ENCODE results near the gene CBFA2T2. TPM values are rescaled to one million over a fixed set of nuclear protein-coding genes. Genes with fewer than 3 reads are reported as not detected.

Gene CBFA2T2
- total RNA-seq, 2 experiments from 2014 or later, result 14.4 to 14.8 TPM

DNA sequence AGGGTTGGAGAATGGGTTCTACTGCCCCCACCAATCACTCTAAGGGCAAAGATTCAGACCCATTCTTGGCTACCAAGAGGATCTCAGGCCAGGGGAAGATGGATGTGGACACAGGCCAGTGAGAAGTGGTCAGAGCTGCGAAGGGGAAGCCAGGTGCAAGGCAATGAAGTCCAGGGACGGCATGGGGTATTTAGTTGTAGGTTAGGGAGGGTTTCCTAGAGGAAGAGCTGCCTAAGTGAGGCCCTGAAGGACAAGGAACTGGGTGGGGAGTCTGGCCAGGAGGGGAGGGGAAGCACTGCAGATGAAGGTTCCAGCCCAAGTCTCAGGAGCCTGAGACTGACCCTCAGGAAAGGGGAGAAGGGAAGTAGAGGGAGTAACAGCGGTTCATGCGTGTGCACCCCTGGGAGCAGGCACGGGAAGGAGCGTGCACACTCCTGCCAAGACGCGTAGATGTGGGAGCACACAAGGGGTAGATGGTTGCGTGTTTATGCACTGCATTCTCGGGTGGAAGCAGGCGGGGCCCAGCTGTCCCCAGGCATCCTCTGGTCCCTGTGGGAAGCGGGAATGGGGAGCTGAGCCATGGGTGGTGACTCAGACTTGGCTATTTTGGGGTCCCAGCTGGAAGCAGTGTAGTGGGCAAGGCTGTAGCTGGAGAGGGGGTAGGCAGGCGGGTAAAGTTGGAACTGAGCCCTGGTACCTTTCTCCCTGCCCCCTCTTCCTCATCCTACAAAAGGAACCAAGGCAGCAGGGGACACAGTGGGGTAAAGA, 180.2 kb downstream of the CBFA2T2 start:
- ChIA-PET POLR2A (interaction anchor here (1.3 to 10.3 kb wide), 2 partner anchors 12 to 115 kb away, joined by 3 to 148 read pairs; partner anchors contain the start of gene E2F1), CTCF (interaction anchor here (1.0 to 9.8 kb wide), 3 partner anchors 12 to 24 kb away, joined by 3 to 126 read pairs (median 3); no protein-coding TSS in a partner anchor)
- DNase-seq, result no peak
- H3K27me3 Mint-ChIP-seq (ENCODE audit: low read depth), result no peaks in the 10 kb centered on the region
- no peak overlapping the region for H3K4me3 Mint-ChIP-seq
- peaks cover 21% of the 10 kb centered on the region for H3K36me3 Mint-ChIP-seq (ENCODE audit: low read depth)
- peaks cover 56% of the 10 kb centered on the region for H3K4me1 Mint-ChIP-seq (ENCODE audit: low read depth)
- no peak for ATAC-seq
- H3K27ac Mint-ChIP-seq, result peak overlapping the region; percentile 39
- H3K9me3 Mint-ChIP-seq (ENCODE audit: insufficient read depth), result no peaks in the 10 kb centered on the region

DNA sequence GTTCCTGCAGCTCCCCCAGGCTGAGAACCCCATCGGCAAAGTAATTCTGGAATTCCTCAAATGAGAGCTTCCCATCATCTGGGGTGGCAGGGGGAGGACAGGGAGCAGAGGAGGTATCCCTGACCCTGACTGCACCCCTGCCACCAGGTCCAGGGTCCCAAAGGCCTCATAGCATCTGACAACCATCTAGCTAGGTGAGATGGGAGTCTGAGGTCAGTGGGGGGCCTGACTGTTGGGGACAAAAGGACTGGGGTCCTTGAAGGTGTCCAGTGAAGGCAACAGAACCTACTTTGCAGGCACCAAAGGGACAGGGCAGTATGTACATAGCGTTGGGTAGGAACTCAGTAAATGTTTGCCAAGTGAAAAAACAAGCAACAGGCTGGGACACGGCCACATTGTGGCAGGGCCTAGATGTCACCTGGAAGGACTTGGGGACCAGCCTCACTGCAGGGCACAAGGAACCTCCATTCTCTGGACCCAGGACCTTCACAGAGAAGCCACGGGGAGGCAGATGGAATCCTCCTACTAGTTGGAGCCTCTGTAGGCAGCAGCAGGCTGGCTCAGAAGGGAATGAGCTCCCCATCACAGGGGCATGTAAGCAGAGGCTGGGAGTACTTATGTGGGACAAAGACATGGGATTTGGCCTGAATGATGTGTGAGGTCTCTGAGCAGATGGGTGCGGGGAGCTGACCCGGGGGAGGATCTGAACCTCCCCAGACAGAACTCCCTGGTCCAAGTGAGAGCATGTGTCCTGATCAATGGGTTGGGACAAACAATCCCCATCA, 181.0 kb downstream of the CBFA2T2 start:
- peaks cover 58% of the 10 kb centered on the region for H3K4me1 Mint-ChIP-seq (ENCODE audit: low read depth)
- no peaks in the 10 kb centered on the region for H3K27me3 Mint-ChIP-seq (ENCODE audit: low read depth)
- DNase-seq, result no peak
- CTCF ChIA-PET, result interaction anchor here (1.0 to 9.8 kb wide), 2 partner anchors 11 to 16 kb away, joined by 3 to 126 read pairs; no protein-coding TSS in a partner anchor
- ATAC-seq, result no peak
- H3K9me3 Mint-ChIP-seq (ENCODE audit: insufficient read depth), result no peaks in the 10 kb centered on the region
- peak overlapping the region; percentile 20 for H3K27ac Mint-ChIP-seq
- POLR2A ChIA-PET, result interaction anchor here (0.9 to 10.3 kb wide), 2 partner anchors 12 to 442 kb away, joined by 3 to 148 read pairs; partner anchors contain the start of genes E2F1 and EIF2S2
- H3K4me3 Mint-ChIP-seq, result no peak overlapping the region
- peaks cover 28% of the 10 kb centered on the region for H3K36me3 Mint-ChIP-seq (ENCODE audit: low read depth)

- Mint-ChIP-seq H3K4me3 (peak overlapping the region; percentile 10), H3K27ac (peak overlapping the region; percentile 51), H3K36me3 (ENCODE audit: low read depth) (peaks cover 36% of the 10 kb centered on the region), H3K4me1 (ENCODE audit: low read depth) (peaks cover 56% of the 10 kb centered on the region), H3K9me3 (ENCODE audit: insufficient read depth) (no peaks in the 10 kb centered on the region), H3K27me3 (ENCODE audit: low read depth) (no peaks in the 10 kb centered on the region)
- no peak for ATAC-seq
- DNase-seq, result no peak
- POLR2A ChIA-PET, result interaction anchor here (0.9 to 10.3 kb wide), 4 partner anchors 8 to 441 kb away, joined by 3 to 148 read pairs (median 14); partner anchors contain the start of genes C20orf144, E2F1 and EIF2S2
- CTCF ChIA-PET, result interaction anchor here (9.8 kb wide), 1 partner anchor 10 kb away, joined by 126 read pairs; no protein-coding TSS in a partner anchor
Observed at GRCh38 chr20:33671573-33672288, 181.8 kb downstream of the CBFA2T2 start.

- ChIA-PET CTCF (no interaction called here), POLR2A (interaction anchor here (0.9 to 10.3 kb wide), 4 partner anchors 8 to 48 kb away, joined by 3 to 148 read pairs (median 14); partner anchors contain the start of genes C20orf144, E2F1 and PXMP4)
- ATAC-seq, result no peak
- H3K36me3 Mint-ChIP-seq (ENCODE audit: low read depth), result peaks cover 42% of the 10 kb centered on the region
- no peaks in the 10 kb centered on the region for H3K27me3 Mint-ChIP-seq (ENCODE audit: low read depth)
- peaks cover 56% of the 10 kb centered on the region for H3K4me1 Mint-ChIP-seq (ENCODE audit: low read depth)
- peak overlapping the region; percentile 68 for H3K27ac Mint-ChIP-seq
- no peaks in the 10 kb centered on the region for H3K9me3 Mint-ChIP-seq (ENCODE audit: insufficient read depth)
- peak overlapping the region; percentile 77 for H3K4me3 Mint-ChIP-seq
- no peak for DNase-seq
Observed at GRCh38 chr20:33672426-33673113, 182.7 kb downstream of the CBFA2T2 start.

GRCh38 chr20:33673114-33673409, 183.2 kb downstream of the CBFA2T2 start:
- H3K4me1 Mint-ChIP-seq (ENCODE audit: low read depth), result peaks cover 55% of the 10 kb centered on the region
- ChIA-PET POLR2A (interaction anchor here (0.9 to 4.0 kb wide), 2 partner anchors 9 to 47 kb away, joined by 4 to 25 read pairs; partner anchors contain the start of genes C20orf144 and PXMP4), CTCF (no interaction called here)
- H3K27me3 Mint-ChIP-seq (ENCODE audit: low read depth), result no peaks in the 10 kb centered on the region
- no peak for DNase-seq
- ATAC-seq, result no peak
- no peaks in the 10 kb centered on the region for H3K9me3 Mint-ChIP-seq (ENCODE audit: insufficient read depth)
- peak overlapping the region; percentile 77 for H3K4me3 Mint-ChIP-seq
- H3K27ac Mint-ChIP-seq, result peak overlapping the region; percentile 68
- H3K36me3 Mint-ChIP-seq (ENCODE audit: low read depth), result peaks cover 47% of the 10 kb centered on the region

GRCh38 chr20:33673410-33674293, 183.8 kb downstream of the CBFA2T2 start:
- Mint-ChIP-seq H3K9me3 (ENCODE audit: insufficient read depth) (no peaks in the 10 kb centered on the region), H3K27me3 (ENCODE audit: low read depth) (no peaks in the 10 kb centered on the region), H3K4me3 (peak overlapping the region; percentile 77), H3K27ac (peak overlapping the region; percentile 78), H3K36me3 (ENCODE audit: low read depth) (peaks cover 48% of the 10 kb centered on the region), H3K4me1 (ENCODE audit: low read depth) (peaks cover 55% of the 10 kb centered on the region)
- ATAC-seq (peak; percentile 1), DNase-seq (no peak)
- ChIA-PET CTCF (no interaction called here), POLR2A (interaction anchor here (2.8 to 4.0 kb wide), 2 partner anchors 10 to 11 kb away, joined by 13 to 25 read pairs; partner anchors contain the start of gene C20orf144)

- peak within 1 kb of the TSS; percentile 78 for H3K27ac Mint-ChIP-seq
- peaks cover 53% of the 10 kb centered on the region for H3K36me3 Mint-ChIP-seq (ENCODE audit: low read depth)
- H3K27me3 Mint-ChIP-seq (ENCODE audit: low read depth), result no peaks in the 10 kb centered on the region
- peaks cover 60% of the 10 kb centered on the region for H3K4me1 Mint-ChIP-seq (ENCODE audit: low read depth)
- ChIA-PET CTCF (interaction anchor here (1.8 kb wide), 1 partner anchor 57 kb away, joined by 5 read pairs; the partner anchor contains the start of gene ZNF341), POLR2A (interaction anchor here (1.3 to 4.0 kb wide), 4 partner anchors 8 to 45 kb away, joined by 4 to 25 read pairs (median 9); partner anchors contain the start of genes ACTL10, C20orf144 and PXMP4)
- no peaks in the 10 kb centered on the region for H3K9me3 Mint-ChIP-seq (ENCODE audit: insufficient read depth)
- DNase-seq, result peak; percentile 73
- H3K4me3 Mint-ChIP-seq, result peak within 1 kb of the TSS; percentile 77
- peak; percentile 85 for ATAC-seq
Observed at GRCh38 chr20:33674294-33675135, 184.6 kb downstream of the CBFA2T2 start, which contains the start of gene NECAB3. Gene NECAB3 (minus strand): TSS chr20:33674428. CDS start chr20:33674352, 76 bp downstream.

GRCh38 chr20:33675136-33675959, 185.5 kb downstream of the CBFA2T2 start:
- no peaks in the 10 kb centered on the region for H3K9me3 Mint-ChIP-seq (ENCODE audit: insufficient read depth)
- peak overlapping the region; percentile 76 for H3K27ac Mint-ChIP-seq
- ChIA-PET CTCF (interaction anchor here (1.8 kb wide), 1 partner anchor 57 kb away, joined by 5 read pairs; the partner anchor contains the start of gene ZNF341), POLR2A (interaction anchor here (1.0 to 4.0 kb wide), 5 partner anchors 8 to 45 kb away, joined by 4 to 25 read pairs (median 5); partner anchors contain the start of genes ACTL10, C20orf144 and PXMP4)
- ATAC-seq (no peak), DNase-seq (no peak)
- peaks cover 55% of the 10 kb centered on the region for H3K36me3 Mint-ChIP-seq (ENCODE audit: low read depth)
- H3K4me3 Mint-ChIP-seq, result peak overlapping the region; percentile 49
- no peaks in the 10 kb centered on the region for H3K27me3 Mint-ChIP-seq (ENCODE audit: low read depth)
- H3K4me1 Mint-ChIP-seq (ENCODE audit: low read depth), result peaks cover 64% of the 10 kb centered on the region
